ENCODE results near the gene TMEM129.

Gene TMEM129, protein sequence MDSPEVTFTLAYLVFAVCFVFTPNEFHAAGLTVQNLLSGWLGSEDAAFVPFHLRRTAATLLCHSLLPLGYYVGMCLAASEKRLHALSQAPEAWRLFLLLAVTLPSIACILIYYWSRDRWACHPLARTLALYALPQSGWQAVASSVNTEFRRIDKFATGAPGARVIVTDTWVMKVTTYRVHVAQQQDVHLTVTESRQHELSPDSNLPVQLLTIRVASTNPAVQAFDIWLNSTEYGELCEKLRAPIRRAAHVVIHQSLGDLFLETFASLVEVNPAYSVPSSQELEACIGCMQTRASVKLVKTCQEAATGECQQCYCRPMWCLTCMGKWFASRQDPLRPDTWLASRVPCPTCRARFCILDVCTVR

DNA sequence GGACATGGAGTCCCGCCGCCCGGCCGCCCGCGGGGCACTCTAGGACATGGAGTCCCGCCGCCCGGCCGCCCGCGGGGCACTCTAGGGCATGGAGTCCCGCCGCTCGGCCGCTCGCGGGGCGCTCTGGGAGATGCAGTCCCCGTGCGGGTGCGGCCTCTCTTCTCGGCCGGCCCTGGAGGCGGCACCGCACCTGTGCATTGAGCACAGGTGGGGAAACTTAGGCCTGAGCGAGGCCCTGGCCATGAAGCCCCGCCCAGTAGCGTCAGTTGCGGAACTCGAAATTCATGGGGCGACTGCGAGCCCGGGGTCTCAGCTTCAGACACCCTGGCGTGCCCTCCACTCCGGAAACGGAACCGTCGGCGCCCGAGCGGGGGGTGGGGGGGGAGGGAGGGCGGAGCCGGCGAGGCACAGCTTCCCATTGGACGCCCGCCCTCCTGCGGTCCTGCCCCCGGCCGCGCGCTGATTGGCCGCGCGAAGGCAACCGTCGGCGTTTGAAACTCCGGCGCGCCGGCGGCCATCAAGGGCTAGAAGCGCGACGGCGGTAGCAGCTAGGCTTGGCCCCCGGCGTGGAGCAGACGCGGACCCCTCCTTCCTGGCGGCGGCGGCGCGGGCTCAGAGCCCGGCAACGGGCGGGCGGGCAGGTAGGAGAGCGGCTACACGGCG is at the start of gene TMEM129, which contains the start of gene TACC3:
Gene TMEM129 (minus strand): TSS at position 321 of the 663 bp plus-strand sequence. CDS start 486 bp downstream, outside the sequence.
Gene TACC3 (plus strand): TSS at position 519 of the 663 bp plus-strand sequence. CDS start 1,901 bp downstream, outside the sequence.
- DNase-seq = peak; percentile 53

- no peak for DNase-seq
Observed at GRCh38 chr4:1770791-1771231, 49.7 kb upstream of the TMEM129 start.

GRCh38 chr4:1770245-1770644 is 49.1 kb upstream of the TMEM129 start:
- DNase-seq = no peak

GRCh38 chr4:1769692-1770091 is 48.6 kb upstream of the TMEM129 start:
- no peak for DNase-seq

GRCh38 chr4:1768367-1769034 is 47.4 kb upstream of the TMEM129 start:
- no peak for DNase-seq

DNA sequence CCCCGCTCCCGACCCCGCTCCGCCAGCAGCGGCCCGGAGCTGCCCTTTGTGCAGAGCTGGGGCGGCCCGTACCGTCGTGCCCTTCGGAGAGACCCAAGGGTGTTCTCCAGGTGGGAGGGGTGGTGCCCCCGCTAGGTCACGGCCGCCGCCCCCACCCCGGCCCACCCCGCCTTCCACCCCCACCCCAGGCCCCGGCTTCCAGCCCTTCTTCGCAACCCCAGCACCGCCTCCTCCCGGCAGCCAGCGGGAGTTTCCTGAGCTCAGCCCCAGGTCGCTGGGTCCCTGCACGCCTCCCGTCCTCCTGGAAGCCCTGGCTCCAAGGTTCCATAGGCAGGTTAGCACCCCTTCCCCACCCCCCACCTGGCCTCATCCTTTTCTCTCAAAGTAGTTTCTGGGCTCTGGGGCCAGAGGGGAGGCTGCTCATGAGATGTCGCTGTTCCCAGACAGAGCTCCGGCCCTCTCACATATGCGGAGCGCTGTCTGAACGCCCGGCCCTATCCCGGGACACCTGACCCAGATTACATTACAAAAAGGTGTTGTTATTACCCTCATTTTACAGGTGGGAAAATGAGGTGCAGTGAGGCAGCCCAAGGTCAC is 46.7 kb upstream of the TMEM129 start:
- DNase-seq = no peak

DNA sequence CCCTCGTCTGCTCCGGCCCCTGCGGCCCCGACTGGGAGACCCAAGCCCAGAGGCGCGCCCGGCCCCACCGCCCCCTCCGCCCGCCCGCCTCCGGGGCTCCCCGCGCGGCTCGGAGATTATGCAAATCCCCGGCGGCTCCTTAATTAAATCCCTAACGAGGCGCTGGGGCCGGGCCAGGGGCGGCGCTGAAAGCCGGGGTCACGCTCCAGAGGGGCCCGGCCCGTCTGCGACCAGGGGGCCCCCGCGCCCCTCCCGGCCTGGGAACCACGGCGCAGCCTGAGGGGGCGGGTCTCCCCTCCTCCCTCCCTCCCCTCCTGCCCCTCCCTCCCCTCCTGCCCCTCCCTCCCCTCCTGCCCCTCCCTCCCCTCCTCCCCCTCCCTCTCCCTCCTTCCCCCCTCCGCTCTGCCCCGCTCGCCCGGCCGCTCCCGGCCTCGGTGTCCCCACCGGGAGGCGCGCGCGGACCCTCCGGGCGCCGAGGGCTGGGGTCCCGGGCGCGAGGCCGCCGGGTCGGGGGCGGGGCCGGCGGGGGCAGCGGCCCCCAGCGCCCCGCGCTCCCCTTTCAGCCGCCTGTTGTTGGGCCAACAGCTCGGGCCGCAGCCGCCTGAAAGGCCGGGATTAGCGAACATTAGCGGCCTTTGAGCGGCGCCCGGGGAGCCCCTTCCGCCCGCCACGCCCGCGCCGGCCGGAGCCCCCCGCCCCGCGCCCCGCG is 46.1 kb upstream of the TMEM129 start:
- DNase-seq = no peak

DNA sequence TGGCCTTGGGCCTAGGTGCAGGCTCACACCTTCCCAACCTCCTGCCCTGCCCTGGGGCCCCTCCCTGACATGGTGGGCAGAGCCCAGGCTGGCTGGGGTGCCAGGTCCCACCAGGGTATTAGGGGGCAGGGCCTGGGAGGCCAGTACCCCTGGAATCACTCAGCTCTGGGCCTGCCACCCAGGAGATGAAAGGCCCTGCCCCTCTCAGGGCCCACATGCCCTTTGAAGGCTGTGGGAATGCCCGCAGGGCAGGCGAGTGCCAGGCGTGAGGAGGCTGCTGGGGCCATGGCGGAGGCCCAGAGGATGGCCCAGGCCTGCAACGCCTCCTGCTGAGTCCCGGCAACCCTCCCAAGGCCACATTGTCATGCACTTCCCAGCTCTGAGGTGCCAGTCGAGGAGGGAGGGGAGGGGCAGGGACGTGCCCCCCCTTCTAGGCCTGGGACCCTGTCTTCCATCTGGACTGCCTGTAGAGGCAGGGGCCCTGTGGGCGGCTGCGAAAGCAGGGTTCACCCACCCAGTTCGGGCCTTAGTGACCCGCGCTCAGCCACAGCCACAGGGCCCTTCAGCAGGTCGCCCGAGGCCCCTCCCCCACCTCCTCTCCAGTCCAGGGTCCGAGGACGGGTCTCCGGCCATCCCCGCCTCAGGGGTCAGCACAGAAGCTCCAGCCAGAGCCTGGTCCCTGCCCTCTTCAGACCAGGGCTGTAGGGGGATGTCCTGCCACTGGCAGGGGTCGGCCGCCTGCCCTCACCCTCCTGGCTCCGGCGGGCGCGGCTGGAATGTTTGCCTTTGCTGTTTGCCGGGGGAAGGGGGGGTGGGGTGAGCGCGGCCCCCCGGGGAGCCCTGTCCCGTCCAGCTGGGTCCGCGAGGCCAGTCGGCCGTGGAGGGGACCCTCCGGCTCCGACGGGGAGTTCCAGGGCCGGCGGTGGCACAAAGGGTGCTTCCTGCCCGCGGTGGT is 45.3 kb upstream of the TMEM129 start:
- no peak for DNase-seq

DNA sequence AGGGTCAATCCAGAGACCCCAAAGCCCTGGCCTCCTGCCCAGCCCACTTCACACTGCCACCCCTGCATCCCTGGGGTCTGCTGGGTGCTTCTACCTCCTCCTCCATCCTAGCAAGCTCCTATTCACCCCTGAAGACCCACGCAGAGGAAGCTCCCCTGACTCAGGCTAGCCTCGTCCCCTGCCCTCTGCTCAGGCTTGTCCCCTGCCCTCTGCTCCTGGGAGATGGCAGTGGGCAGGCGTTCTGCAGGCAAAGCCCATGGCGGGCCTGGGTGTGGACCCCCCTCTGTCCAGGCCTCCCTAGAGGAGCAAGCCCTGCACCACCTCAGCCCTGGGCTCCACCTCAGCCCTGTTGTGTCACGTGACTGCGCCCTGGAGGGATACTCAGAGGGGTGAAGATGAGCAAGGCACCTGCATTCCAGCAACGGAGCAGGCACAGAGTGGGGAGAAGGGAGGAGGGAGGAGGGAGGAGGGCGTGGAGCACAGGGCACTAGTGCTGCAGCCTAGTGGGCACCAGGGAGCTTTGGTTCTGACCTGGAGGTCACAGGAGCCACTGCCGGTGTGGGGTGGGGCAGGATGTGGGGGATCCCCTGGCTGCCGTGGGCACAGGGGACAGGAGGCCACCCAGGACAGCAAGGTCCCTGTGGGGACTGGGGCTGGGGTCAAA is 44.4 kb upstream of the TMEM129 start:
- DNase-seq = no peak

- no peak for DNase-seq
Observed at GRCh38 chr4:1764670-1765069, 43.5 kb upstream of the TMEM129 start.

DNA sequence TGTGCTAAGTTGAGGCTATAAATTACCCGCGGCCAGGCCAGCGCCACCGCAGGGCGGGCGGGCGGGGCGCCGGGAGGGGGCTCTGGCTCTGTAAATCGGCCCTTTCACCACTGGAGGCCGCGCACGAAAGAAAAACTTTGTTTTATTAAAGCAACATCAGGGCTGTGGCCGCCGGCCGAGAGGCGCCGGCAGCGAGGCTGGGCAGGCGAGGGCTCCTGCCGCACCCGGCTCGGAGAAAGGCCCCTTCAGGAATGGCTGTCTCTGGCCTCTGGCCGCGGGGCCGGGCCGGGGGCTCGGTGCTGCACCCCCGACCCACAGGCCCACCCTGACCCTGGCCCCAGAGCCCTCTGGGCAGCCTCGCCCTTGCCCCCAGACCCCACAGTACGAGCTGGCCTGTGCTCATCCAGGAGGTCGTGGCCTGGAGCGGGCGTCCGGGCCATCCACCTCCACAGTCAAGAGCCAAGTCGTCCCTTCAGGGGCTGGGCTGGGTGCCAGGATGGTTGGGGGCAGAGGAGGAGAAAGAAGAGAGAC is 42.5 kb upstream of the TMEM129 start:
- DNase-seq = no peak

DNA sequence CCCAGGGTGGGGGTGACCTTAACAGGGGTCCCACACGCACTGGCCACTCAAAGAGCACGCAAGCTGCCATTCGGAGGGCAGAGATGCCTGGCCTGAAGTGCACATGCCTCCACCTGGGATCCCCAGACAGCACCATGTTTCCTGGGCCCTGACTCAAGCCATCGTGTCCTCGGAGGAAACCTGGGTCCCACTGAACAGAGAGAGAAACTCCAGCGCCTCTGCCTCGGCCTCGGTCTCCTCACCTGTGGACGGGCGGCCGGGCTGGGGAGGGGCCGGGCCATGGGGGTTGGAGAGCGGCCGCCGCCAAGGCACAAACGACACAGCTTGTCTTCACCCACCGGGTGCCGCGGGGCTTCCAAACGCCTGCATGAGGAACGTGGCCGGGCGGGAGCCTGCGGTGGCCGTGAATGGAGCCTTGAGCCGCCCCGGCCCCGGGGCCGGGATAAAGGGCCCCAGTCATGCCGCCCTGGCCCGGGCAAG is 42.0 kb upstream of the TMEM129 start:
- no peak for DNase-seq

DNA sequence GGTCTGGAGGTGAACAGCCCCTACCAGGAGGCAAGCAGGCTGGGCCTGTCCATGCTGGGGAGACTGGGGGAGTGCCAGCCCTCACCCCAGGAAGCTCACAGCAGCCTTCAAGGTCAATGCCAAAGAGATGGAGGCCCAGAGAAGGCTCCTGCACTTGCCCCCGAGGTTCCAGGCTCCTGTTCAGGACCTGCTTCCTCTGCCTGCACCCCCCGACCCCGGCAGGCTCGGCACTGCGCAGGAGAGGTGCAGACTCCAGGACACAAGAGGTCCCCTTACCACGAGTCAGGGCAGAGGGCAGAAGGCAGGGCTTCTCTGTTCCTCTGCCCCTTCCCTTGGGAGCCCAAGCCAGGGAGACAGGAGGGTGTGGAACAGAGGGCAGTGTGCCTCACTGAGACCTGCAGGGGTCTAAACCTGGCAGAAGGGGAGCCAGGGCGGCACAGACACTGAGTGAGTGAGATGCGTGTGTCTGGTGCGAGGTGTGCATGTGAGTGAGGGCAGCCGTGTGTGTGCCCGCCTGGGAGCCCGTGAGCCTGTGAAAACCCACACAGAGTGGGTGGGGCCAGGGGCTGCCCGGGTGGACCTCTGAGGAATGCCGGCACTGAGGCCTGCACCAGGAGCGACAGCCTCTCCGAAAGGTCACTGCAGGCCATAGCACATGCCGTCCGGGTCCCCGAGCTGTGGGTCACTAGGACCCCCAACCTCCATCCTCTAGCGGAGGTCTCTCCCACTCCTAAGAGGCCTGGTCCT is 41.3 kb upstream of the TMEM129 start:
- DNase-seq = no peak

- no peak for DNase-seq
Observed at GRCh38 chr4:1761130-1761689, 40.1 kb upstream of the TMEM129 start.

DNA sequence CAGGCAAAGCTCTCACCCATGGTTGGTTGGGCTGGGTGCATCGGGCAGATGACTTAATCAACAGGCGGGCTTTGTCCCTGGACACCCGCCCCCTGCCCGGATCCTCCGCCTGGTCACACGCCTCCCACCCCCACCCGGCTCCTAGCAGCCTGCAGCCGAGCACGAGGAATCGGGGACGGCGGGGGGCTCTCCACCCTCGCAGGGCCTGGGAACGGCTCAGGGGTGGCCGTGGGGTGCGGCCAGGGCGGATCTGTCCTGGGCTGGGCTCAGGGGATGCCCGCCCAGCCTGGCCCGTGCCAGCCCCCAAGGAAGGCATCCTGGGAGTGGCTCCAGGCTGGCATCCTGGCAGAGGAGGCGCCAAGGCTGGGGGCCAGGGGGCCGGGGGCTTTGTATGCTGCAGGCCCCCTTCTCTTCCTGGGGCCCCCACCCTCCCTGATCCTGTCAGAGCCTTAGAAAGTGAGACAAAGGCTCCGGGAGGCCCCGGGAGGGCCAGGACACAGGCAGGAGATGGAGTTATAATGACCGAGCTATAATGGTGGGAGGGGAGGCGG is 39.5 kb upstream of the TMEM129 start:
- no peak for DNase-seq

DNA sequence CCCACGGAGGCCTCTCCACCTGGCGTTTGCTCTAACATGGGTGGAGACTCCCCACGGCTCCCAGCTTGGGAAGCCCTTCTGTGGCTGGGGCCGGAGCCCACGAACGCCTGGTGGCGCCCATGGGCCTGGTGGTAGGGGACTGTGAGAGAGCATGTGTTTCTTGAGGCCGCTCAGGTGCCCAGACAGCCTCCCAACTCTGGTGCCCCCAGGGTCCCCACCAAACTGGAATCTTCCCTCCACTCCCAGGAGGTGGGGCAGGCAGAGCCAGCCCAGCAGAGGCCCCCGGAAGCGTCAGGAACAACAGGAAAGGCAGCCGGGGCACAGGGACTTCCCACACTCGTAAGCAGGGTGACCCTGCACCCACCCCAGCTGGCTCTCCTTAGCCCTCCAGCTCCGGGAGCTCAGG is 38.7 kb upstream of the TMEM129 start:
- DNase-seq = no peak

GRCh38 chr4:1759170-1759817 is 38.2 kb upstream of the TMEM129 start:
- no peak for DNase-seq

Data from SIG-M5 (cell line).